GM12801 (cell line): ENCODE data around the gene NEK9.

Source experiments
- CTCF ChIP-seq: IDR thresholded peaks from one replicate; pipeline ENCODE4 v1.5.1; 2011; ENCODE audit warnings: control low read depth; ENCODE audit not compliant: insufficient read length; ENCODE audit errors: extremely low read depth

The NEK9 gene

GRCh38 chr14:75155169-75155568 is 28.3 kb upstream of the NEK9 start:
- no peak for TF ChIP-seq CTCF

GRCh38 chr14:75153295-75153694 is 26.4 kb upstream of the NEK9 start:
- TF ChIP-seq CTCF = no peak

- TF ChIP-seq CTCF = no peak
These were observed 25.0 kb upstream of the NEK9 start for GRCh38 chr14:75151851-75152250.

DNA sequence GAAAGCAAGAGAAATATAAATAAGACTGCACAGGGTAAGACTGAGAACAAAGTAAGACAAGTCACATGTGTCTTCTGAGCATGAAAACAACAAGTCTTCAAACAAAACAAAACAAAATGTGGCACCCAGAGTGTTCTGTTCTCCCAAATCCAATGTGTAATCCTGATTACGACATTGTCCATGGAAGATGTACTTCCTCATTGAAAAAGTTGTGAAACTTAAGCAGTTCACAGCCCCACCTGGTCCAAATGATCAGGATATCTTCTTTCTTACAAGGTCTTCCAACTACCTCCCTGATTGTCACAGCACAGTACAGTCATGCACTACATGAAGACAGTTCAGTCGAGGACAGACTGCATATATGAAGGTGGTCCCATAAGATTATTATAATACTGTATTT is 23.3 kb upstream of the NEK9 start:
- TF ChIP-seq CTCF = no peak

GRCh38 chr14:75147423-75148071 is 20.7 kb upstream of the NEK9 start:
- no peak for TF ChIP-seq CTCF

GRCh38 chr14:75144944-75145343 is 18.1 kb upstream of the NEK9 start:
- TF ChIP-seq CTCF = no peak

GRCh38 chr14:75143761-75144527 is 17.1 kb upstream of the NEK9 start:
- TF ChIP-seq CTCF = no peak
